T-helper 22 cell (primary cell): ENCODE results near the gene BOD1.
A peak's percentile ranks its signal among the peaks of the same experiment; 100 is the strongest.

Experiments used
- DNase-seq: peaks from one replicate; pipeline ENCODE4 v3.0.0-alpha.2; 2020; ENCODE audit warnings: low read depth

BOD1 gene

GRCh38 chr5:173616577-173617118 lies at the start of gene BOD1:
BOD1 (minus strand) TSS chr5:173616650; CDS start chr5:173616436, 214 bp downstream.
- DNase-seq, result peak; percentile 94

- no peak for DNase-seq
These were observed 48.9 kb upstream of the BOD1 start for GRCh38 chr5:173665326-173665725.

DNA sequence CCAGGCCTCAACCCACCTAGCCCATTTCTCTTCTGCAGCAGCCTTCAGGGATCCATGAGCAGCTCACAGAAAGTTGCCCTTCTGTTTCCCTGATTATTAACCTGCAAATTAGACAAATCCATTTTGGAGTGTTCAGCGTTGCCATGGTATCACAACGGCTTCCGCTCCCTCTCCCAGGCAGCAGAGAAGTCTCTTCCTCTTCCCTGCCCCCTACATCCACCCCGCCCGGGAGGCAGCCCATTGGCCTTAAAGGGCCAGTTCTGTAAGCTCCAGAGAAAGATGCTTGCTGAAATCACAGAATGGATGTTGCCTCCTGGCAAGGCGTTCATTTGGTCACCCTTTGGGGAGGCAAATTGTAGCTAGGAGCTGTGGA lies 47.7 kb upstream of the BOD1 start:
- no peak for DNase-seq

DNA sequence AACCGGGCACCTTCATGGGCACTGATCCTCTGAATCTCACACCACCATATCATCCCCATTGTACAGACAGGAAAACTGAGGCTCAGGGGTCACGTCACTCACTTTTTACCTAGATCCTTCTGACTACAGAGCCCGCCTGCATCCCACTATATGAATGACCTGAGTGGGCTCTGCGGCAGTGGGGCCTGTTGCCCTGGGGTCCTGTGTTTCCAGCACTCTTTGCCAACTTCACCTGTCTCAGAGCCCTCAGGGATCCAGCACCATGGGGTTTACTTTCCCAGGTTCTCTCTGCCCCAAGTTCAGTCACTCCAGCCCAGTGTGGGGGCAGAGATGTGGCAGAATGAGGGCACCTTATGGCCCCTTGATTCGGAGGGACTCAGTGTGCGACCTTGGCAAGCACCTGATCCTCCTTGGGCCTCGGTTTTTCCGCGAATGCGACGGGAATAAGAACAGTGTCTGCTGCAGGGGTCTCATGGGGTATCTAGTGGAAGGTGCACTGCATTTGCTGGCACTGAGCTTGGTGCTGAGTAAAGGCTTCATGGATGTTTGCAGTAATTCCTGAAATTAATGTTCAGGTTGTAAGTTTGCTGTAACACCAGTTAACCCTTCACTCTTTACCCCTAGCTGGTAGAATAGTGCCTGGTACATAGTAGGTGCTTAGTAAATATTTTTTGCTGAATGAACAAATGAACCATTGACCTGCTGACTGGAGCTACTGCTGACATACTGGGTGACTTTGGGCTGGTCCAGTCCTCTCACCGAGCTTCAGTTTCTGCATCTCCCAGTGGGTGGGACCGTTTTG lies 47.1 kb upstream of the BOD1 start:
- DNase-seq, result no peak

- DNase-seq, result no peak
These were observed 46.3 kb upstream of the BOD1 start for GRCh38 chr5:173662581-173663351.

DNA sequence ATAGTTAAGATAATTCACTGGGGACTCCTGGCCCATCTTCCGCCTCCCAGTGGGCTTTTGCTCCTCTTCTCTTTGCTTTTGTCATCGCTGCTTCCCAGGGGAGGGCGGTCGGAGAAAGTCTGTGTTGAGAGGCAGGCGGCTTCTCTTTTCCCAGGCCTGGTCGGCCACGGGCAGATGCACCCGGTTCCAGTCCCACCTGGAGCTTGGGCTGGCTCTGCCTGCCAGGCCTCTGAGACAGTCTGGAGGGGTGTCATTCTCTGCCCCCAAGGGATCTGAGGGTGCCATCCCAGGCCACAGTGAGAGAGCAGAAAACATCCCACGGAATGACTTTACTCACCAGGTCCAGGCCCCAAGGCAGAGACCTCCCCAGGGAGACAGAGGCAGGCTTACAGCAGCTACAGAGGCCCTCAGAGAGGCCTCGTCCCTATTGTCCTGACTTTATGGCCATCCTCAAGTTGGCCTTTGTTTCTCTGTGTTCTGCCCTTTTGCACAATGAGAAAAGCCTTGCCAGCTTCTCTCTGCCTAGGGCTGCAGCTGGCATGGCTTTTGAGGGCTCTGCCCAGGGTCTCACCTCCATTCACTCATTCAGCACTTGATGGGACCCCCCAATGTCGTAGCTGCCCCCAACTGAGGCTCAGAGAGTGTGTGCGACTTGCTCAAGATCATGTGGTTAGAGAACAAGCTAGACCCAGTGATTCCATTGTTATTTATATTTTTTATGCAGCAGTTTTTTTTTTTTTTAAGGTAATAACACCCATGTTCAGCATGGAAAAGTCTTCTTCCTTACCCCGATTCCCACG lies 44.2 kb upstream of the BOD1 start:
- DNase-seq, result no peak

GRCh38 chr5:173659423-173659822 lies 43.0 kb upstream of the BOD1 start:
- no peak for DNase-seq

GRCh38 chr5:173657741-173658356 lies 41.4 kb upstream of the BOD1 start:
- DNase-seq, result no peak

GRCh38 chr5:173655196-173655797 lies 38.8 kb upstream of the BOD1 start:
- DNase-seq, result no peak

- no peak for DNase-seq
These were observed 37.5 kb upstream of the BOD1 start for GRCh38 chr5:173653822-173654523.

DNA sequence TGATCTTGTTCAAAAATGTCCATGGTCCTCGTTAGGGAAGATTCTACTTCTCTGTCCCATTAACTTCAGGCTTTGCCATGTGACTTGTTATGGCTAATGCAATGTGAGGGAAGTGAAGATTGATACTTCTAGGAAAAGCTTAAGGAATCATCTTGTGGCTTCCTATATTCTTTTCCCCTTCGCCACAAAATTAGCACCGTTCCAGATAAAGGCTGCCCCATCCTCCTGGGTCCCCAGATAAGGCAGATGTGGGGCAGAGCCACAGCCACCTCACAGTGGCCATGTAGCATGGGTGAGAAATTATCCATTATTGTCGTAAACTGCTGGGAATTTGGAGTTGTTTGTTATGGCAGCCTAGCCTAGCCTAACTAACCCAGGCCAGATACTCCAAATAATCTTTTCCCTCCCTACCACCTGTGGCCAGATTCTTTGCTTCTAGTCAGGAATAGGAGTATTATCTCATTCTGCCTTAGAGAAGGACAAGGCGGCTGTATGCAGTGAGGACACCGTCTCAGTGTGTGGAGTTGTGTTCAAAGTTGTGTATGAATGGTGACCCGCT lies 31.9 kb upstream of the BOD1 start:
- no peak for DNase-seq

- no peak for DNase-seq
These were observed 30.2 kb upstream of the BOD1 start for GRCh38 chr5:173646692-173647091.

GRCh38 chr5:173645890-173646574 lies 29.6 kb upstream of the BOD1 start:
- DNase-seq, result no peak

GRCh38 chr5:173645437-173645807 lies 29.0 kb upstream of the BOD1 start:
- DNase-seq, result no peak

GRCh38 chr5:173644673-173645436 lies 28.4 kb upstream of the BOD1 start:
- DNase-seq, result no peak

DNA sequence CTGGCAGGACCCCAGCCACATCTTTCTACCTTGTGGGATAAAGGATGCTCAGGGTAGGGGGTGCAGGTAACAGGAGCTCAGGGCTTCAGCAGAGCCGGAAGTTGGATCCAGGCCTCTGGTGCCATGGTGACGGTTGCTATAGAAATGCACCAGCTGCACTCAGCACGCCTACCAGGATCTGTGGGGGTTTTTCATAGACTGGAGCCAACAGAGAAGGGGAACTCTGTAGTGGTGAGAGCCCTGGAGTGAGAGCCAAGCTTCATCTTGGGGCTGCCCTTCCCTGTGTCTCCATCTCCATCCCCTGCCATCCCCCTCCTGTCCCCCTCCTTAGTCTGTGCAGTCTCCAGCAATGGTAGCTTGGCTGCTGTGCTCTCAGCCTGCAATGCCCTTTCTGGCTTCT lies 27.5 kb upstream of the BOD1 start:
- no peak for DNase-seq

- no peak for DNase-seq
These were observed 26.5 kb upstream of the BOD1 start for GRCh38 chr5:173642895-173643481.

DNA sequence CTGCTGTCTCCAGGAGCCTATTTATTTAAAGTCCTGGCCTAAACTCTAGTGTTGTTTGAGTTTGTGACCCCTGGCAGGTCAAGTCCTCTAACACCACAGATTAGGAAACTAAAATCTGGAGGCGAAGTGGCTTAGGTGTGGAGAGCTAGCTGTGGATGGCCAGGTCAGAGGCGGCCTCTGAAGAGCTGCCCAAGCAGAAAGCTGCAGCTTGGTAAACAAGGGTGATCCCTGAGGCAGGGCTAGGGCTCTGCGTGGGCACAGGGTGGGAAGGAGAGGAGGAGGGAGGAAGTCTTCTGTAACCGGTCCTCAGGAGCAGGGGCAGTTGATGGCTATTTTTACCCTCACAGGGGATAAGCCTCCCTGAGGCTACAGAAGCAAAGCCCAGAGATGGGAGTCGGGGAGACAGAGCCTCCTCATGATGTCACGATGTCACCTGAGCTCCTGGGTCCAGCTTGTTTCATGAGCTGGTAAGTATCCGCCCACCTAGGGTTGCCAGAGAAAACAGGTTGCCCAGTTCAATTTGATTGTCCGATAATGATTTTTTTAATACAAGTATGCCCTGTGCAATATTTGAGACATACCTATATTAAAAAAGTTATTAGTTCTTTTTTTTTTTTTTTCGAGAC lies 25.9 kb upstream of the BOD1 start:
- DNase-seq, result no peak
